ENCODE results near the gene CADPS2.

- TF ChIP-seq CTCF (IDR thresholded peaks at IDR 0.05; ENCODE audit: insufficient read depth, low read depth, low read length) (no peak), EZH2 (IDR thresholded peaks at IDR 0.05; ENCODE audit: insufficient read depth, low read length) (no peak)
Measured at GRCh38 chr7:122653685-122654084, 232.6 kb downstream of the CADPS2 start.
